ENCODE results near the gene RPL29.

DNA sequence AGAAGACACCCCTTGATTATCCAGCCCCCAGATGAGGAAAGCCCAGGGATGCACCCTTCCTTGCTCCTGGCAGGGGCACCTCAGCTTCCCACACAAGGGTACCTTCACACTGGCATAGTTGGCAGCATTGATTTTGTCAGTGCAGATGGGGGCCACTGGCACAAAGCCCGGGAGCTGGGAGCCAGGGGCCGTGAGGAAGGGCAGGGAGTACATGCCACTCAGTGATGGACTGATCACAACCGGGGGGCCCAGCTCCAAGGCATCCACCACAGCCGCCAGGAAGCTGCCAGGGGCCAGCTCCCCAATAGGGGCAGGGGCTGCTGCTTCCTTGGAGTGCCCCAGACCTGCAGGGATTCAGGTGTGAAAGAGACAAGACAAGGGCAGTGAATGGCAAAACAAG is 25.9 kb downstream of the RPL29 start:
- no peak for TF ChIP-seq SP1 (IDR thresholded peaks at IDR 0.05)
- TF ChIP-seq HDGF (IDR thresholded peaks at IDR 0.05; ENCODE audit: borderline replicate concordance) = no peak
- no peak for TF ChIP-seq ZNF384 (IDR thresholded peaks at IDR 0.05)
- no peak for TF ChIP-seq FOXK2 (IDR thresholded peaks at IDR 0.05)
- no peak for TF ChIP-seq ELF4 (IDR thresholded peaks at IDR 0.05)
- TF ChIP-seq CTBP1 (IDR thresholded peaks at IDR 0.05; ENCODE audit: borderline replicate concordance) = no peak
- no peak for TF ChIP-seq TARDBP (IDR thresholded peaks at IDR 0.05)
- no peak for TF ChIP-seq FOXA1 (IDR thresholded peaks at IDR 0.05)
- TF ChIP-seq SUZ12 (IDR thresholded peaks at IDR 0.05) = no peak
- no peak for TF ChIP-seq BHLHE40 (IDR thresholded peaks at IDR 0.05; ENCODE audit: borderline replicate concordance)
- no peak for TF ChIP-seq NFRKB (IDR thresholded peaks at IDR 0.05)
- TF ChIP-seq FOXM1 (IDR thresholded peaks at IDR 0.05; ENCODE audit: borderline replicate concordance) = no peak
- TF ChIP-seq L3MBTL2 (conservative IDR thresholded peaks at IDR 0.05) = no peak
- no peak for TF ChIP-seq ARNT (IDR thresholded peaks at IDR 0.05)
